Bone marrow (tissue), 2 donors: Measurements from ENCODE around the gene SYCP2.
A peak's percentile ranks its signal among the peaks of the same experiment; 100 is the strongest.
"Not testable (repeated sequence)": the region's sequence is repeated elsewhere in the genome, so short reads cannot be mapped to it uniquely, and the experiment has no call there.

Source experiments
- DNase-seq, 2 donors: peaks; one replicate each; lab custom pipeline; 2025; lab: John Stamatoyannopoulos, UW

SYCP2 gene

GRCh38 chr20:59895908-59896307 lies 37.5 kb downstream of the SYCP2 start:
- no peak for DNase-seq

GRCh38 chr20:59891581-59891980 lies 41.9 kb downstream of the SYCP2 start:
- DNase-seq = no peak

DNA sequence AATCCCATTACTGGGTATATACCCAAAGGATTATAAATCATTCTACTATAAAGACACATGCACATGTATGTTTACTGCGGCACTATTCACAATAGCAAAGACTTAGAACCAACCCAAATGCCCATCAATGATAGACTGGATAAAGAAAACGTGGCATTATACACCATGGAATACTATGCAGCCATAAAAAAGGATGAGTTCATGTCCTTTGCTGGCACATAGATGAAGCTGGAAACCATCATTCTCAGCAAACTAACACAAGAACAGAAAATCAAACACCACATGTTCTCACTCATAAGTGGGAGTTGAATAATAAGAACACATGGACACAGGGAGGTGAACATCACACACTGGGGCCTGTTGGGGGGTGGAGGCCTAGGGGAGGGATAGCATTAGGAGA lies 43.4 kb downstream of the SYCP2 start:
- not testable (repeated sequence) for DNase-seq

GRCh38 chr20:59888050-59888449 lies 45.4 kb downstream of the SYCP2 start:
- no peak for DNase-seq

DNA sequence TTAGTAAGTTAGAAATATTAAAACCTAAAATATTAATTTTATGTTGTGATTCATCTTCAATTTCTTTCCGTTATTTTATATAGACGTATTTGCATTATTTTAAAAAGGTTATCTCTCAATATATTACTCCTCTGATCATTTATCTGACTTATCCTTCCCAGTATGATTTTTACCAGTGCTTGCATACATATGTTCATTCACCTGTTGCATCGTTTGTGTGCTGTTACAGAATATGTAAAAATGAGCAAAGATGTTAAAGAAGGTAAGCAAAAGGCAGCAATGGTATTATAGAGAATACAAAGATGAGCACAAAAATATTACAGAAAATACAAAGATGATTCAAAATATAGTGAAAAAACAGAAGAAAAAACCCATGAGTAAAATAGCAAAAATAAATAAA lies 48.9 kb downstream of the SYCP2 start:
- no peak for DNase-seq

- no peak for DNase-seq
Observed at GRCh38 chr20:59880198-59880597, 53.2 kb downstream of the SYCP2 start.

DNA sequence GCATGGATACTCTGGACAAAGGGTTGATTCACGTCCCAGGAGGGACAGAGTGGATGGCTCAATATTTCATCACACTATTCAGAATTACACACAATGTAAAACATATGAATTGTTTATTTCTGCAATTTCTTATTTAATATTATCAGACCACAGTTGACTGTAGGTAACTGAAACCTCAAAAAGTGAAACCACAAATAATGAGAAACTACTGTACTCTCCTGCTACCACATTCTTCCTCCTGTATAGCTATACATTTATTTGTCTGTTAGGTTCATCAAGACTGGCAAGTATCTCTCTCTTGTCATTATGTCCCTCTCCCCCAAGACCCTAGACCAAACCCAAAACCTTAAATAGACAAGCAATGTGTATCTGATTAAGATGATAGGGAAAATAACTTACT lies 60.0 kb downstream of the SYCP2 start:
- DNase-seq = no peak

- DNase-seq = no peak
Observed at GRCh38 chr20:59871096-59871495, 62.3 kb downstream of the SYCP2 start.

DNA sequence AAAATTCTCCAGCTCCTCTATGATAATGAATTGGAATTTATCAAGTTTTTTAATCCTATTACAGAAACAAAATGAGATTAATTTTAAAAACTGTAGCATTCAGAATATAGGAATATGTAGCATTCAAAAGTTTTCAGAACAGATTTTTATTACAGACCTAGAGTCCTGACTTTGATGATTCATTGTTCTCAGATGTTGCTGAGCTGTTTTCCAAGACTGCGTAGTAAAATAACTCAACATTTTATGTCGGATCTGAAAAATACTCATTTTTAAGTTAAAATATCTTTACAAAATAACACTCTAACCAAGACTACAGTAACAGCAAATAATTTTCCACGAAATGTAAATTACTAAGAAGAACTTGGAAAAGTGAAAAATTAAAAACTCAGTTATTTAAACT lies 67.1 kb downstream of the SYCP2 start:
- DNase-seq = no peak

DNA sequence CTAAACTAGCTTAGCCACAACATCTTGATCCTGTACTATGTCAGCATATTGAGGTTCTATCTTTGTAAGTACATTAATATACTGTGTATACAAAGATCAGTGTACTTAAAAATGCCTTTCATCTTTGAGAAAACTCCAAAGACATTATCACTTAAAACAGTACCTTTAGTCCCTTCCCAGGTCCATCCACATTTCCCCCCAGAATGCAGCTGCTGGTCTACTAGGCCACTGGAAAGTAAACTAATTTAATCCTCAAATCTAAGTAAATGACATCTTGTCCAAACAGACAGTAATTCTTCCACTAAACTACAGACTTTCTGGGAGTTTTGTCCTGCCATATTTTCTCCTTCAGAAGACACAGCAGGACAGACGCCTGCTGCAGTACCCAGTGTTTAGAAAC lies 68.7 kb downstream of the SYCP2 start:
- DNase-seq = no peak

GRCh38 chr20:59863058-59863457 lies 70.4 kb downstream of the SYCP2 start:
- no peak for DNase-seq

DNA sequence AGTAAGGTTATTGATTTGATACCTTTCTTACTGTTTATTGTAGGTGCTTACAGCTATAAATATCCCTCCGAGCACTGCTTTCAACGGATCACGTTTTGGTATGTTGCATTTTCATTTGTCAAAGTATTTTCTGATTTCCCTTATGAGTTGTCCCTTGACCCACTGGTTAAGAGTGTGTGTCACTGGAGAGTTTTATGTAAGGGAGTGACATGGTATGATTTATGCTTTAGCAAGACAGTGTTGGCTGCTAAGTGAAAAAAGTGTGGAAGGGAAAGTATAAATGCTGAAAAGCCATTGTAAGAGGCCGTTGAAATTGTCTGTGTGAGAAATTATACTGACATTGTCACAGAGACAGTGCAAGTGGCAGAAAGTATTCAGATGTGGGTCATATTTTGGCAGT lies 72.0 kb downstream of the SYCP2 start:
- DNase-seq = no peak

- DNase-seq = no peak
Observed at GRCh38 chr20:59858425-59858824, 75.0 kb downstream of the SYCP2 start.

DNA sequence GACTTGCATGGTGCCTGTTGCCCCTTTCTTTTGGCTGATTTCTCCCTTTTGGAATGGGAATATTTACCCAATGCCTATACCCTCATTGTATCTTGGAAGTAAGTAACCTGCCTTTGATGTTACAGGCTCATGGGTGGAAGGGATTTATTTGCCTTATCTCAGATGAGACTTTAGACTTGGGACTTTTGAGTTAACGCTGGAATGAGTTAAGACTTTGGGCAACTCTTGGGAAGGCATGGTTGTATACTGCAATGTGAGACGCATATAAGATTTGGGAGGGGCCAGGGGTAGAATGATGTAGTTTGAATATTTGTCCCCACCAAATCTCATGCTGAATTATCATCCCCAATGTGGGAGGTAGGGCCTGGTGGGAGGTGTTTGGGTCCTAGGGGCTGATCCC lies 75.5 kb downstream of the SYCP2 start:
- DNase-seq = no peak

DNA sequence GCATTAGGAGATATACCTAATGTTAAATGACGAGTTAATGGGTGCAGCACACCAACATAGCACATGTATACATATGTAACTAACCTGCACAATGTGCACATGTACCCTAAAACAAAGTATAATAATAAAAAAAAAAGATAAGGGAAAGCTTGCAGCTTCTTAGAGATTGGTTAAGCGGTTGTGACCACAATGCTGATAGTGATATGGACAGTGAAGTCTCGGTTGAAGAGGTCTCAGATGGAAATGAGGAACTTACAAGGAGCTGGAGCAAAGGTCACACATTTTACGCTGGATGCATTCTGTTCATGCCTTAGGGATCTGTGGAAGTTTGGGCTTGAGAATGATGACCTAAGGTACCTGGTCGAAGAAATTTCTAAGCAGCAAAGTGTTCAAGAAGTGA lies 76.5 kb downstream of the SYCP2 start:
- DNase-seq = not testable (repeated sequence)

- DNase-seq = not testable (repeated sequence)
Observed at GRCh38 chr20:59856526-59856925, 76.9 kb downstream of the SYCP2 start.

- DNase-seq = peak in 1 of 2 donors; percentile 6
Observed at GRCh38 chr20:59850018-59850641, 83.3 kb downstream of the SYCP2 start.

GRCh38 chr20:59848182-59848581 lies 85.3 kb downstream of the SYCP2 start:
- DNase-seq = no peak

DNA sequence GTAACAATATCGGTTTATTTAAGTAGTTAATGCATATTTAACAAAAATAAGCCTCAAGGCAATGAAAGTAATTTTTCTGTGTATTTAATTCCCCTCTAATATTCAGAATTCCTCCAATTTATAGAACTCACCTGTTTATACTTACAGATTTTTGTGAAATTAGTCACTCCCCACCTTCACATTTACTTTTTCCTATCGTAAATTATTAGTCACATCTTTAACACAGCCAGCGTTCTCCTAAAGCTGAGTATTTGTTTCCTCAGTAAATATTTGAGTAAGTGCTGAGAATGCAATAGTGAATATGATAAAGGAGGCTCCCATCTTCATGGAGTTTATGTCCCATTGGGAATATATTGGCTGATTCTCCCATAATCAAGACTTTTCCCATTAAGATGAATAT lies 88.0 kb downstream of the SYCP2 start:
- no peak for DNase-seq

DNA sequence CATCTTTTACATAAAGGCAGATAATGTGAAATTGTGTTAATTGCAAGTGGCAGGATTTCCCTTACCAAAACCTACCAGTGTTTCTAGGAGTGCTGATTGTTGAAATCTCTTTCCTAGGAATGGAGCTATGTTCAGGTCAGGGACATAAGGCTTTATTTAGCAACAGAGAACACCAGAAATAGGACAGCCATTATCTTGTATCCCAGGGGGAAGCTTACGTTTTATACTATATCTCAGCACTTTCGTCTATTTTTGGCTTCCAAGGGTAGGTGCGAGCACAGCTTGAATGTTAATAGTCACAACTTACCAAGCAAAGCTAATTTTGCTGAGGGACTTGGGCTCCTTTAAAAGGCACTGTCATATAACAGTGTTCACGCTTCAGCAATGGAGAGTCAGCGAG lies 94.0 kb downstream of the SYCP2 start:
- DNase-seq = no peak

- DNase-seq = no peak
Observed at GRCh38 chr20:59837623-59838394, 95.6 kb downstream of the SYCP2 start.

DNA sequence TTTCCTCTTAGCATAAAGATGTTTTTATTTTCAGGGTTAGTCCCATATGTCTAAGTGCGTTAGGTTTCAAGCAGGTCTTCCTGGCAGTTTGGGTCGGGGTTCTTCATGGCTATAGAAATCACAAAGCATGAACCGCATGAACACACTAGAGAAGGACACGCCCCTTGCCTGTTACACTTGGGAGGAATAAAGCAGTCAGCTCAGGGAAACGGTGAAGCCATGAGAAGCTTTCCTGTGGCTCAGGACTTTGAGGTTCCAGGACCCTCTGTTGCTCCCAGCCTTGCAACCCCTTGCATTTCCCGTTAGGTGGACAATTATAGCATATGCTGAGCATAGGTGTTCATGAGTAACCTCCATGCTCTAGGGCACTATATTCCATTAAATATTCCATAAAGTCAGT lies 96.7 kb downstream of the SYCP2 start:
- no peak for DNase-seq

GRCh38 chr20:59835448-59836395 lies 97.7 kb downstream of the SYCP2 start:
- no peak for DNase-seq
